Tibial nerve (tissue), 4 donors: ENCODE data around the gene FALEC. TPM values are rescaled to one million over a fixed set of nuclear protein-coding genes. Genes with fewer than 3 reads are reported as not detected.
A peak's percentile ranks its signal among the peaks of the same experiment; 100 is the strongest.

Experiments used
- DNase-seq, 2 donors: peaks; one replicate each; pipeline ENCODE4 v3.0.0-alpha.2; 2019; ENCODE audit warnings: low spot score in 2 of 2
- H3K27ac ChIP-seq, 4 donors: fragments of 200-600 bp; sonication (generic) in 3 of 4; one replicate each; pipeline ENCODE4 v1.5.1; 2017 to 2019; ENCODE audit warnings: mild to moderate bottlenecking in 1 of 4
- H3K27me3 ChIP-seq, 2 donors: fragments of 200-600 bp; sonication (generic) in 1 of 2; one replicate each; pipeline versions ENCODE4 v1.5.1 to v1.6.0; 2017 to 2019
- H3K36me3 ChIP-seq, 3 donors: fragments of 200-600 bp; sonication (generic); one replicate each; pipeline ENCODE4 v1.5.1; 2018 to 2019
- H3K4me1 ChIP-seq, 4 donors: fragments of 200-600 bp; sonication (generic) in 3 of 4; one replicate each; pipeline ENCODE4 v1.5.1; 2017 to 2019
- H3K4me3 ChIP-seq, 4 donors: fragments of 200-600 bp; sonication (generic) in 3 of 4; one replicate each; pipeline ENCODE4 v1.5.1; 2017 to 2019; ENCODE audit warnings: mild to moderate bottlenecking in 1 of 4, moderate library complexity in 1 of 4
- H3K9me3 ChIP-seq, 4 donors: fragments of 200-600 bp; sonication (generic) in 3 of 4; one replicate each; pipeline ENCODE4 v1.5.1; 2017 to 2019
- EP300 ChIP-seq, 2 donors: sonication (generic); formaldehyde crosslinking; IDR thresholded peaks; one replicate each; pipeline ENCODE4 v1.6.1; 2017; ENCODE audit warnings: antibody characterized with exemption in 2 of 2, mild to moderate bottlenecking in 1 of 2
- POLR2A ChIP-seq, 2 donors: fragments of 450-650 bp; IDR thresholded peaks; one replicate each; pipeline ENCODE4 v1.6.1; 2017; ENCODE audit warnings: antibody characterized with exemption in 2 of 2, mild to moderate bottlenecking in 2 of 2, moderate library complexity in 2 of 2
- WGBS, 2 donors: methylation state at CpG; one replicate each; pipeline ENCODE4 v1.1.5; 2018; 5-methylcytosine and 5-hydroxymethylcytosine counted together
- total RNA-seq, 4 donors: library from RNA; depleted of rRNA; stranded (reverse); fragments of >200 nt; gene quantifications; one replicate each; pipeline ENCODE4 v1.1.0, GENCODE V29; 2016
- TF ChIP-seq, protein P1 (sequence below), 5 experiments: fragments of 200-600 bp in 3 of 5; fragments of 450-650 bp in 2 of 5; sonication (generic) in 3 of 5; IDR thresholded peaks; one replicate each; pipeline ENCODE4 v1.5.1; 2016 to 2019; ENCODE audit warnings: antibody characterized with exemption in 5 of 5, mild to moderate bottlenecking in 3 of 5, moderate library complexity in 2 of 5

Gene FALEC
- total RNA-seq, 4 donors from 2014 or later, result not detected

DNA sequence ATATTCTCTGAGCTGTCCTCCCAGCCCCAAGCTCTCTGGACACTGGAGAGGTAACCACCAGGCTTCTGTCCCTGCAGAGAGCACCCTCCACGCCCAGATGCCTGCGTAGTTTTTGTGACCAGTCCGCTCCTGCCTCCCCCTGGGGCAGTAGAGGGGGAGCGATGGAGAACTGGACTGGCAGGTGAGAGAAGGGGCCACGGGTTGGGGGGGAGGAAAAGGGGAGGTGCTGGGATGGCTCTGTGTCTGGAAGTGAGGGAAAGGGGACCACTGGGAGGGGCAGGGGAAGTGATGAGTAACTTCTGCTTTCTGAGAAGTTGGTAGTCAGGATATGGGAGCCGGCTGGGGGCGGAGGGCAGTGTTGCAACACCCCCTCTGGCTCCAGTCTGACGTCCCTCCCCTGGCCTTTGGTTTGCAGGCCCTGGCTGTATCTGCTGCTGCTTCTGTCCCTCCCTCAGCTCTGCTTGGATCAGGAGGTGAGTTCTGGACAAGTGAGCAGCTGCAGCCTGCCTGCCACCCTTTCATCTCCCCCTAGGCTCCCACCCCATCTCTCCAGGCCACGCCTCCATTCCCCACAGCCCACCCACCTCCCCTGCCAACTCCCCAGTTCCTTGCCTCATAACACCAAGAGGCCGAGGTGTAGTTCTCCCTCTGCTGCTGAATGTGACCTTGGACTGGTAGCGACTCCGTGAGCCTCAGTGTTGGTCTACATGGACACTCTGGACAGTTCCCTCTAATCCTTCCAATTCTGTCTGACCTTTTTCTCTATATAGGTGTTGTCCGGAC lies 36.8 kb downstream of the FALEC start:
- no peaks in the 10 kb centered on the region for H3K27me3 ChIP-seq
- H3K36me3 ChIP-seq, result peaks cover 0 to 33% (median 0%) of the 10 kb centered on the region in 3 donors
- H3K4me1 ChIP-seq, result peaks cover 0 to 80% (median 33%) of the 10 kb centered on the region in 4 donors
- H3K9me3 ChIP-seq, result no peaks in the 10 kb centered on the region
- 33 to 41% methylated on average over 13 of the region's 13 CpGs for WGBS, 2 donors
- H3K4me3 ChIP-seq, result no peak overlapping the region
- peak; percentile 84 to 88 for DNase-seq
- peak overlapping the region; percentile 84 to 99 (median 97) for H3K27ac ChIP-seq
- TF ChIP-seq EP300 (IDR thresholded peaks at IDR 0.05) (peak; percentile 47 to 91), POLR2A (IDR thresholded peaks at IDR 0.05) (peak in 1 of 2 donors; percentile 34)
- TF ChIP-seq, protein P1, sequence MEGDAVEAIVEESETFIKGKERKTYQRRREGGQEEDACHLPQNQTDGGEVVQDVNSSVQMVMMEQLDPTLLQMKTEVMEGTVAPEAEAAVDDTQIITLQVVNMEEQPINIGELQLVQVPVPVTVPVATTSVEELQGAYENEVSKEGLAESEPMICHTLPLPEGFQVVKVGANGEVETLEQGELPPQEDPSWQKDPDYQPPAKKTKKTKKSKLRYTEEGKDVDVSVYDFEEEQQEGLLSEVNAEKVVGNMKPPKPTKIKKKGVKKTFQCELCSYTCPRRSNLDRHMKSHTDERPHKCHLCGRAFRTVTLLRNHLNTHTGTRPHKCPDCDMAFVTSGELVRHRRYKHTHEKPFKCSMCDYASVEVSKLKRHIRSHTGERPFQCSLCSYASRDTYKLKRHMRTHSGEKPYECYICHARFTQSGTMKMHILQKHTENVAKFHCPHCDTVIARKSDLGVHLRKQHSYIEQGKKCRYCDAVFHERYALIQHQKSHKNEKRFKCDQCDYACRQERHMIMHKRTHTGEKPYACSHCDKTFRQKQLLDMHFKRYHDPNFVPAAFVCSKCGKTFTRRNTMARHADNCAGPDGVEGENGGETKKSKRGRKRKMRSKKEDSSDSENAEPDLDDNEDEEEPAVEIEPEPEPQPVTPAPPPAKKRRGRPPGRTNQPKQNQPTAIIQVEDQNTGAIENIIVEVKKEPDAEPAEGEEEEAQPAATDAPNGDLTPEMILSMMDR (IDR thresholded peaks at IDR 0.05), result peak in 1 of 5 experiments; percentile 7

GRCh38 chr1:150552911-150553289 lies 37.3 kb downstream of the FALEC start:
- WGBS, 2 donors, result 79 to 81% methylated on average over 5 to 12 of the region's 12 CpGs
- Histone ChIP-seq H3K27ac (peak overlapping the region; percentile 84 to 99 (median 97)), H3K36me3 (peaks cover 0 to 38% (median 0%) of the 10 kb centered on the region in 3 donors), H3K4me1 (peaks cover 0 to 86% (median 33%) of the 10 kb centered on the region in 4 donors), H3K9me3 (no peaks in the 10 kb centered on the region), H3K27me3 (no peaks in the 10 kb centered on the region), H3K4me3 (no peak overlapping the region)
- DNase-seq, result no peak
- TF ChIP-seq EP300 (IDR thresholded peaks at IDR 0.05), result no peak
- TF ChIP-seq, protein P1 (IDR thresholded peaks at IDR 0.05), result no peak
- TF ChIP-seq POLR2A (IDR thresholded peaks at IDR 0.05), result no peak

DNA sequence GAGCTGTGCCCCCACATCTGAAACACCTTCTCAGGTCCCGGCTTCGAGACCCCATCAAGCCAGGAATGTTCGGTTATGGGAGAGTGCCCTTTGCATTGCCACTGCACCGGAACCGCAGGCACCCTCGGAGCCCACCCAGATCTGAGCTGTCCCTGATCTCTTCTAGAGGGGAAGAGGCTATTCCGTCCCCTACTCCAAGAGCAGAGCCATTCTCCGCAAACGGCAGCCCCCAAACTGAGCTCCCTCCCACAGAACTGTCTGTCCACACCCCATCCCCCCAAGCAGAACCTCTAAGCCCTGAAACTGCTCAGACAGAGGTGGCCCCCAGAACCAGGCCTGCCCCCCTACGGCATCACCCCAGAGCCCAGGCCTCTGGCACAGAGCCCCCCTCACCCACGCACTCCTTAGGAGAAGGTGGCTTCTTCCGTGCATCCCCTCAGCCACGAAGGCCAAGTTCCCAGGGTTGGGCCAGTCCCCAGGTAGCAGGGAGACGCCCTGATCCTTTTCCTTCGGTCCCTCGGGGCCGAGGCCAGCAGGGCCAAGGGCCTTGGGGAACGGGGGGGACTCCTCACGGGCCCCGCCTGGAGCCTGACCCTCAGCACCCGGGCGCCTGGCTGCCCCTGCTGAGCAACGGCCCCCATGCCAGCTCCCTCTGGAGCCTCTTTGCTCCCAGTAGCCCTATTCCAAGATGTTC lies 38.0 kb downstream of the FALEC start:
- TF ChIP-seq EP300 (IDR thresholded peaks at IDR 0.05) (no peak), POLR2A (IDR thresholded peaks at IDR 0.05) (no peak)
- TF ChIP-seq, protein P1 (IDR thresholded peaks at IDR 0.05), result no peak
- peak overlapping the region; percentile 84 to 99 (median 97) for H3K27ac ChIP-seq
- no peak overlapping the region for H3K4me3 ChIP-seq
- H3K4me1 ChIP-seq, result peaks cover 0 to 86% (median 35%) of the 10 kb centered on the region in 4 donors
- peaks cover 0 to 40% (median 0%) of the 10 kb centered on the region in 3 donors for H3K36me3 ChIP-seq
- H3K27me3 ChIP-seq, result no peaks in the 10 kb centered on the region
- WGBS, 2 donors, result 71 to 77% methylated on average over 16 to 23 of the region's 23 CpGs
- no peak for DNase-seq
- H3K9me3 ChIP-seq, result no peaks in the 10 kb centered on the region

- peak overlapping the region in 3 of 4 donors; percentile 84 to 99 (median 96) for H3K27ac ChIP-seq
These were observed 38.5 kb downstream of the FALEC start for GRCh38 chr1:150554086-150554452.

More at GRCh38 chr1:150554086-150554452, 38.5 kb downstream of the FALEC start:
- DNase-seq, result no peak
- no peak for TF ChIP-seq EP300 (IDR thresholded peaks at IDR 0.05)
- TF ChIP-seq, protein P1 (IDR thresholded peaks at IDR 0.05), result no peak
- TF ChIP-seq POLR2A (IDR thresholded peaks at IDR 0.05), result no peak
- Histone ChIP-seq H3K4me1 (peaks cover 0 to 89% (median 40%) of the 10 kb centered on the region in 4 donors), H3K36me3 (peaks cover 0 to 40% (median 0%) of the 10 kb centered on the region in 3 donors), H3K9me3 (no peaks in the 10 kb centered on the region), H3K27me3 (no peaks in the 10 kb centered on the region), H3K4me3 (no peak overlapping the region)
- WGBS, 2 donors, result 84 to 91% methylated on average over 8 of the region's 8 CpGs
